ENCODE data around the gene PREB. TPM values are rescaled to one million over a fixed set of nuclear protein-coding genes. Genes with fewer than 3 reads are reported as not detected.
A peak's percentile ranks its signal among the peaks of the same experiment; 100 is the strongest.

Gene PREB
- total and polyA plus RNA-seq, 2 of the 13 experiments (the other 11 are each of a cell fraction or from before 2014, with no cell fraction given) = 112 to 192 TPM

- TF ChIP-seq FOXP4 (CRISPR knock-in tag; IDR thresholded peaks at IDR 0.05) = peak; percentile 89
- TF ChIP-seq ZNF607 (CRISPR knock-in tag; IDR thresholded peaks at IDR 0.05; ENCODE audit: borderline replicate concordance) = peak; percentile 83; the same call in 1 of the 2 replicates
- TF ChIP-seq PHB2 (IDR thresholded peaks at IDR 0.05; ENCODE audit: partially characterized antibody) = no peak
- TF ChIP-seq ZNF333 (CRISPR knock-in tag; IDR thresholded peaks at IDR 0.05; ENCODE audit: borderline replicate concordance) = no peak
- TF ChIP-seq ZNF142 (CRISPR knock-in tag; IDR thresholded peaks at IDR 0.05) = 0 out of 2 replicates have a peak, but pooled peaks have one; percentile 76
- no peak; the same call in 1 of the 2 replicates for TF ChIP-seq ZNF878 (CRISPR knock-in tag; IDR thresholded peaks at IDR 0.05)
- no peak for TF ChIP-seq RARG (CRISPR knock-in tag; IDR thresholded peaks at IDR 0.05; ENCODE audit: low read depth)
- 0 out of 2 replicates have a peak, but pooled peaks have one; percentile 27 for TF ChIP-seq ZNF790 (CRISPR knock-in tag; IDR thresholded peaks at IDR 0.05; ENCODE audit: borderline replicate concordance)
- no peak for TF ChIP-seq HNRNPLL (IDR thresholded peaks at IDR 0.05; ENCODE audit: low read depth, low read length, poor library complexity, severe bottlenecking)
- TF ChIP-seq MAX (IDR thresholded peaks at IDR 0.05) = peak; percentile 89
- TF ChIP-seq THYN1 (CRISPR knock-in tag; IDR thresholded peaks at IDR 0.05; ENCODE audit: borderline replicate concordance, low read depth) = 0 out of 2 replicates have a peak, but pooled peaks have one; percentile 33
- TF ChIP-seq ZNF746 (CRISPR knock-in tag; IDR thresholded peaks at IDR 0.05) = no peak; the same call in 1 of the 2 replicates
- peak; percentile 68; the same call in 1 of the 2 replicates for TF ChIP-seq HOXA3 (CRISPR knock-in tag; IDR thresholded peaks at IDR 0.05)
- 0 out of 2 replicates have a peak, but pooled peaks have one; percentile 12 for TF ChIP-seq HHEX (CRISPR knock-in tag; IDR thresholded peaks at IDR 0.05)
- no peak for TF ChIP-seq CEBPZ (IDR thresholded peaks at IDR 0.05; ENCODE audit: low read length)
- no peak for TF ChIP-seq ZNF674 (CRISPR knock-in tag; IDR thresholded peaks at IDR 0.05; ENCODE audit: low read depth)
Measured at GRCh38 chr2:27093430-27094352, 40.7 kb downstream of the PREB start (continued).

Measured in HepG2 (cell line).